Suprapubic skin (tissue), 4 donors: ENCODE measurements around the gene SSH3.

Experiments
- POLR2A ChIP-seq, 2 donors: fragments of 450-650 bp; IDR thresholded peaks; one replicate each; pipeline ENCODE4 v1.6.1; 2017; ENCODE audit warnings: antibody characterized with exemption in 2 of 2, mild to moderate bottlenecking in 2 of 2, moderate library complexity in 2 of 2
- POLR2AphosphoS5 ChIP-seq, 3 donors: sonication (generic); formaldehyde crosslinking; IDR thresholded peaks; one replicate each; pipeline ENCODE4 v1.6.1; 2017; ENCODE audit warnings: antibody characterized with exemption in 3 of 3
- TF ChIP-seq, protein P1 (sequence below), 2 donors: fragments of 200-600 bp in 1 of 2; fragments of 450-650 bp in 1 of 2; sonication (generic) in 1 of 2; IDR thresholded peaks; one replicate each; pipeline ENCODE4 v1.5.1; 2016 to 2019; ENCODE audit warnings: antibody characterized with exemption in 2 of 2, mild to moderate bottlenecking in 1 of 2, moderate library complexity in 1 of 2

DNA sequence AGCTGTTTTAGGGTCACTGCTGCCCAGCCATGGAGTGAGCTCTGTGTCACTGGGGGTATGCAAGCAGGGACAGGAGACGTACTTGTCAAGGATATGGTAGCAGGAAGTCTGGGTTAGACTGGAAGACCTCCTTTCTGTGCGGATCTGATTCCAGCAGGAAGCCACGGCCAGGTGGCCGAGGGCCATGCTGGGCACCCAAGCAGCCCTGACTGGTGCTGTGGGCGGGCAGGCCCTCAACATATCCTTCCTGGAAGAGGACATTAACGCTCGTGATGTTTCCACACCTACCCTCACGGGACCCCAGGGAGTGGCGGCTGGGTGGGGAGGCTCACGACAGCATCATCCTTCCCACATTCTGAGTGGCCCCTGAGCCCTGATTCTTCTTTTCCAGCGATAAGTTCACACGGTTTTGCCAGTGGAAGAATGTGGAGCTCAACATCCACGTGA, 23.0 kb upstream of the SSH3 start:
- TF ChIP-seq POLR2AphosphoS5 (IDR thresholded peaks at IDR 0.05) (no peak), POLR2A (IDR thresholded peaks at IDR 0.05) (no peak)
- TF ChIP-seq, protein P1, sequence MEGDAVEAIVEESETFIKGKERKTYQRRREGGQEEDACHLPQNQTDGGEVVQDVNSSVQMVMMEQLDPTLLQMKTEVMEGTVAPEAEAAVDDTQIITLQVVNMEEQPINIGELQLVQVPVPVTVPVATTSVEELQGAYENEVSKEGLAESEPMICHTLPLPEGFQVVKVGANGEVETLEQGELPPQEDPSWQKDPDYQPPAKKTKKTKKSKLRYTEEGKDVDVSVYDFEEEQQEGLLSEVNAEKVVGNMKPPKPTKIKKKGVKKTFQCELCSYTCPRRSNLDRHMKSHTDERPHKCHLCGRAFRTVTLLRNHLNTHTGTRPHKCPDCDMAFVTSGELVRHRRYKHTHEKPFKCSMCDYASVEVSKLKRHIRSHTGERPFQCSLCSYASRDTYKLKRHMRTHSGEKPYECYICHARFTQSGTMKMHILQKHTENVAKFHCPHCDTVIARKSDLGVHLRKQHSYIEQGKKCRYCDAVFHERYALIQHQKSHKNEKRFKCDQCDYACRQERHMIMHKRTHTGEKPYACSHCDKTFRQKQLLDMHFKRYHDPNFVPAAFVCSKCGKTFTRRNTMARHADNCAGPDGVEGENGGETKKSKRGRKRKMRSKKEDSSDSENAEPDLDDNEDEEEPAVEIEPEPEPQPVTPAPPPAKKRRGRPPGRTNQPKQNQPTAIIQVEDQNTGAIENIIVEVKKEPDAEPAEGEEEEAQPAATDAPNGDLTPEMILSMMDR (IDR thresholded peaks at IDR 0.05), result no peak
